HG02759 (cell line): ENCODE data around the gene TIMP2.

Source experiments
- ATAC-seq: cut with Tn5 transposase; IDR thresholded peaks from one replicate; pipeline ENCODE4 v1.9.1; 2021; ENCODE audit warnings: mild to moderate bottlenecking, moderate library complexity; ENCODE audit not compliant: unreplicated experiment

The TIMP2 gene

GRCh38 chr17:78840780-78841611 is 84.2 kb downstream of the TIMP2 start, which contains the start of gene USP36:
USP36 (minus strand) TSS chr17:78840814; CDS start chr17:78836363, 4,451 bp downstream.
- peak; percentile 86 for ATAC-seq

DNA sequence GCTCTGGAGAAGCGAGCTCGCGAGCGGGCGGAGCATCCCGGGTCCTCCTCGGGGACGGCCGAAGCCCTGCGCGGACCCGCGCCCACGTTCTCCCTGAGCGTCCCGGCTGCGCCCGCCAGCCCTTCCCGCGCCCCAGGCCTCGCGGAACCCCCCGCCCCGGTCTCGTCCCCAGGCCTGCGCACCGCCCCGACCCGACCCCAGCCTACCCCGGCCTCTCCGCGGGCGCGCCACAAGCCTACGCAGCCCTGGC is 84.7 kb downstream of the TIMP2 start:
- ATAC-seq, result no peak

DNA sequence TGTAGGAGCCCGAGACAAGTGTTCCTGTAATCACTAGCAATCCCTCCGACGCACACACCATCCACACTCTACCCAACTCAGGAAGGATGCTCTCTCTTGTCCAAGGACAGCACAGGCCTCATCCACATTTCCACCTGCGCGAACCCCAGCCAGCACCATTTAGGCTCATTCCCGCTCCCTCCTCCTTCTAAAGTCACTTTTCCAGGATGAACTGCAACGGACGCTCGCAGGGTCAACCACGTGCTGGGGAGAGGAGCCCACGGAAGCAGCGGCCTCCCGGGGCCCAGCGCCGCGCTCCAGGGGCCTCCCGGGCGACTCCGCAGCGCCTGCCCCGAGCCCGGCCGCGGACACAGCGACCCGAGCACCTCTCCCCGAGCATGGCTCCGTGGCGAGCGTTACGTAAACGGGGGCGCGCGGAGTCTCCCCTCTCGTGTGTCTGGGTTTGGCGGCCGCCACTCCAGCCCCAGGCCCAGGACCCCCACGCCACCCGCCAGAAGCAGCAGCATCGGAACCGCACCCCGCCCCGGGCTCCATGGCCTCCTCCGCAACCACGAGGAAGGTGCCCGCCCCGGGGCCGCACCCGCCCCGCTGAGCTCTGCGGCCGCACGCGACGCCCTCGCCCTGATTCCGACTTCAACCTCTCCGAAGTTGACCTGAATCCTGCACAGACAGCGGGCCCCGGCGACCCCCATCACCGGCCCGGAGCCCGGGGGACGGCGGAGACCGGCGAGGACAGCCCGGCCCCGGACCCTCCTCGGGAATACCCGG is 85.2 kb downstream of the TIMP2 start:
- peak; percentile 20 for ATAC-seq

DNA sequence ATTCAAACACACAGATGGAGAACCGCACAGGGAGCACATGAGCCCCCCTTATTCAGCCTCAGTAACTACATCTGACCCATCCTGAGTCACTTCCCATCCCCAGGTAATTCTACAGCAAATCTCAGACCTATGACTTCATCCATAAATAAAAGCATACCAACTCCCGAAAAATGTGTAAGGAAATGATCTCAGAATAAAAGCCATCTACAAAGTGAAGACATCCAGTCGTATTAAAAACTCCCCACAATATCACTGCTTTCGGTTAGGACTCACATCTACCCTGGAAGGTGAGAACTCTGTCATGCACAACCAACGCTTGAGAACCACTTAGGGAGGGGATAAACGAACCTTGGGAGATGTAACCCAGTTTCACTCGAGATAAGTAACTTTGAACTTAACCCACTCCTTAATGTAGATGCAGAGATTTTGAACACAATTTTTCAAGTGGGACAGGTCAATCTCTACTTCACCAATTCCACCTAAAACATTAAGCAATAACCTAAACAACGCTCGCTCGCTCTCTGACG is 85.9 kb downstream of the TIMP2 start:
- no peak for ATAC-seq

GRCh38 chr17:78838574-78839005 is 86.6 kb downstream of the TIMP2 start:
- ATAC-seq, result no peak

DNA sequence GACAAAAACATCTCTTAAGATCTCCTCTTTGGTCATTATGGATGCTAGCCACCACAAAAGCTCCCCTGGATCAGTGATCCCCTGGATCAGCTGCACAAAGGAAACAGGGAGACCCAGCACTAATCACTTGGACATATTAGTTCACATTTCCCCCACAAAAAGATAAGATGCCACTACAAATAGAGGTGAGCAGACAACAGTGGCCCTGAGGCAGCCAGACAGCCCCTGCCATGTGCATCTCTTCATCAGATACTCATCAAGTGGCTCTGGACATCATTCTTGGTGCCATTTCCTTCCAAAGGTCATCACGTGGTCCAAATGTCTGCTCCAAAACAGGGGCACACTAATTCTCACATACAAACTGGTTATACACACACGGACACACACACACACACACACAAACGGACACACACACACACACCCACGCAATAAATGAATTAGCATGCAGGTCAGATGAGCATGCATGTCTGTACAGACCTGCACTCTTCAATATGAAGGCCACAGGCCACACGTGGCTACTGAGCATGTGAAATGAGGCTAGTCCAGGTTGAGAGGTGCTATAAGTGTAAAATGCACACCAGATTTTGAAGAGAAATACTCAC is 88.7 kb downstream of the TIMP2 start:
- no peak for ATAC-seq

- ATAC-seq, result no peak
Observed at GRCh38 chr17:78834571-78834970, 90.6 kb downstream of the TIMP2 start.

DNA sequence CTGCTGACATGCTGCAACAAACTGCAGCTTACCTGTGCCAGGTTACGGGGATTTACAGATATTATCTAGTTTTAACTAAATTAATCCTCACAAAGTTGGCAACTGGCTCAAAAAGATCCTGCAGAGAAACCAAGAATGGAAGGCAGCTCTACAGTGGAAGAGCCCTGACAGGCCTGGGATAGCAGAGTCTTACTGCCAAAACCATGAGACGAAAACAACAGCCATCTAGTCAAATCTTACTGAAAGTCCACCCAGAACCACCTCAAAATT is 92.7 kb downstream of the TIMP2 start:
- no peak for ATAC-seq

- ATAC-seq, result no peak
Observed at GRCh38 chr17:78831688-78832540, 93.3 kb downstream of the TIMP2 start.

GRCh38 chr17:78829477-78829876 is 95.7 kb downstream of the TIMP2 start:
- ATAC-seq, result no peak

DNA sequence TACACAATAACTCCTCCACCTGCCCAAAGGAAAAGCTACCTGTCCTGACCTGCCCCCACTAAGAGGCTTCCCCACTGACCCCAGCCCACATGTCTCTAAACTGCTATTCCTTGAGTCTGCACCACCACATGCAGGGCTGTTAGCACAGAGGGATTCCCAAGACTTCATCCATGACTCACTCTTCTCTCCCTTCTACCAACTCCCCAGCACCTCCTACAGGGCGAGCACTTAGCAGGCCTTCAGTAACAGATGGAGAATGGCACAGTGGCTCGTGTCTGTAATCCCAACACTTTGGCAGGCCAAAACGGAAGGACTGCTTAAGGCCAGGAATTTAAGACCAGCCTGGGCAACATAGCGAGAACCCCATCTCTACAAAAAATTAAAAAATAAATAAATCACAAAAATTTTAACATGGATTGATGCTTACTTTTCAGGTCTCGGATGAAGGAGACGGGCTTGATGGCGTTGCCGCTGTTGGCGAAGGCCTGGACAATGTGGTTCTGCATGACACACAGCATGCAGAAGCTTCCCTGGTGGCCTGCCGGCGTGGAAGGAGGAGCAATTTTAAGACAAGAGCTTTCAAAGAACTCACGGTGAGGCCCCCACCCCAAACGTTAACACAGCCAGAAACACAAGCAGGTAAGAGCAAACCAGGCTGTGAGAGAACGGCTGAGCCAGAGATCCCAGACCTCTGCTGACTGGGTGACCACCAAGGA is 96.6 kb downstream of the TIMP2 start:
- ATAC-seq, result no peak

- no peak for ATAC-seq
Observed at GRCh38 chr17:78826836-78827509, 98.2 kb downstream of the TIMP2 start.

- ATAC-seq, result no peak
Observed at GRCh38 chr17:78826421-78826820, 98.8 kb downstream of the TIMP2 start.

DNA sequence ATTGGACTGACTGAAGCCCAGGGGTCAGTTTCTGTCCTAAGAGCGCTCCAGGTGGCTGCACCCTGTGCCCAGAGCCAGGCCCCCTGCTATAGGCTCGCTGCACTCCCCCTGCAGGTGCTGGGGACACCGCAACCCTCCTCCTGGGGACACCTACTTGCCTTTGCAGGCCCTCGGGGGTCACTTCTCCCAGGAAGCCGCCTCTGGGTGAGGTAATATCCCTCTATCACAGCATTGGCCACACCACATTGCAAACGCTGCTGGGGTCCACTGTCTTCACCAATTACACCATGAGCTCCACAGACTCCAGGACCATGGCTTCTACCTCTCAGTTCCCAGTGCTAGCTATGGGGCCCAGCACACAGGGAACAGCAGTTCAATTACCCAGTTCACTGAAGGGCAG is 99.5 kb downstream of the TIMP2 start:
- ATAC-seq, result no peak

GRCh38 chr17:78824240-78824639 is 100.9 kb downstream of the TIMP2 start:
- no peak for ATAC-seq

- ATAC-seq, result no peak
Observed at GRCh38 chr17:78823282-78824046, 101.7 kb downstream of the TIMP2 start.

- no peak for ATAC-seq
Observed at GRCh38 chr17:78822552-78822951, 102.6 kb downstream of the TIMP2 start.

DNA sequence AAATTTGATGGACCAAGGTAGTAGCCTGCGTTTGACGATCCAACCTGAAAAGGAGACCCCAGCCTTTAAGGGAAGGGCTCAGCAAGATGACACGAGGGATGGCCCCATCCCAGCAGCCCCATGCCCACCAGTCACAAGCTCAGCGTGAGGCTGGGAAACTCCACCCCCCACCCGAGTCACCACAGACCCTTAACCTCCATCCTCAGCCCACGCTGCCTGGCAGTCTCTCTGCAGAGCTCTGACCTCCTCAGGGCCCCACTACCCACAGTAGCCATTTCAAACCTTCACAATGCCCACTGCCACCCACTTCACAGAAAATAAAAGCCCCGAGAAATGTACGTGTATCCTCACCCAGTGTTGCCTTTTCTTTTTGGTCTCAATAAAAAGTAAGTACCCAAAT is 103.2 kb downstream of the TIMP2 start:
- no peak for ATAC-seq

- no peak for ATAC-seq
Observed at GRCh38 chr17:78820841-78821240, 104.3 kb downstream of the TIMP2 start.
